ENCODE results near the gene PWWP2A. TPM values are rescaled to one million over a fixed set of nuclear protein-coding genes. Genes with fewer than 3 reads are reported as not detected.
A peak's percentile ranks its signal among the peaks of the same experiment; 100 is the strongest.

PWWP2A gene
- polyA plus RNA-seq, 2 of the 4 experiments (the other 2 are of a cell fraction) = 9.0 to 10.9 TPM

DNA sequence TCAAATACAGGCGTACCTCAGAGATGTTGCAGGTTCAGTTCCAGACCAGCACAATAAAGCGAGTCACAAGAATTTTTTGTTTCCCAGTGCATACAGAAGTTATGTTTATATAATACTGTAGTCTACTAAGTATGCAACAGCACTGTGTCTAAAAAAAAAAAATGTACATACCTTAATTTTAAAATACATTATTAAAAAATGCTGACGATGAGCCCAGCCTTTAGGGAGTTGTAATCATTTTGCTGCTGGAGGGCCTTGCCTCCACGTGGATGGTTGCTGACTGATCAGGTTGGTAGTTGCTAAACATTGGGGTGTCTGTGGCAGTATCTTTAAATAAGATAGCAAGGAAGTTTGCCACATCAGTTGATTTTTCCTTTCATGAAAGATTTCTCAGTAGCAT is 62.0 kb downstream of the PWWP2A start:
- H3K4me2 ChIP-seq = no peak overlapping the region
- no peak for ATAC-seq
- POLR2A ChIA-PET = no interaction called here
- CTCF ChIA-PET = interaction anchor here (1.0 to 1.4 kb wide), 2 partner anchors 24 kb away, joined by 3 read pairs; no protein-coding TSS in a partner anchor
- no peak for TF ChIP-seq BHLHE40 (IDR thresholded peaks at IDR 0.05; ENCODE audit: low read depth, low read length)
- no peak for TF ChIP-seq MYC (IDR thresholded peaks at IDR 0.05; ENCODE audit: borderline replicate concordance, low read length)
- no peak for TF ChIP-seq KDM5A (IDR thresholded peaks at IDR 0.05)
- no peak for TF ChIP-seq NR3C1 (IDR thresholded peaks at IDR 0.05)
- TF ChIP-seq EHMT2 (IDR thresholded peaks at IDR 0.05; ENCODE audit: low read depth) = no peak
- no peak for TF ChIP-seq RCOR1 (IDR thresholded peaks at IDR 0.05; ENCODE audit: low read depth, low read length)
- TF ChIP-seq CEBPB (IDR thresholded peaks at IDR 0.05) = no peak
- no peak for TF ChIP-seq ZSCAN20 (CRISPR knock-in tag; IDR thresholded peaks at IDR 0.05)
- TF ChIP-seq POLR2AphosphoS2 (conservative IDR thresholded peaks at IDR 0.05; ENCODE audit: low read length) = no peak
- no peak for FAIRE-seq
- H3K27ac ChIP-seq = no peak overlapping the region
- no peak overlapping the region for H3K4me3 ChIP-seq
- peaks cover 19% of the 10 kb centered on the region for H3K4me1 ChIP-seq
- DNase-seq (ENCODE audit: low read depth in 1 of 2, low spot score in 1 of 2) = no peak
- no peaks in the 10 kb centered on the region for H3K9me3 ChIP-seq
- 89% methylated on average over 4 of the region's 4 CpGs for WGBS (ENCODE audit: missing lambda C conversion rate)

DNA sequence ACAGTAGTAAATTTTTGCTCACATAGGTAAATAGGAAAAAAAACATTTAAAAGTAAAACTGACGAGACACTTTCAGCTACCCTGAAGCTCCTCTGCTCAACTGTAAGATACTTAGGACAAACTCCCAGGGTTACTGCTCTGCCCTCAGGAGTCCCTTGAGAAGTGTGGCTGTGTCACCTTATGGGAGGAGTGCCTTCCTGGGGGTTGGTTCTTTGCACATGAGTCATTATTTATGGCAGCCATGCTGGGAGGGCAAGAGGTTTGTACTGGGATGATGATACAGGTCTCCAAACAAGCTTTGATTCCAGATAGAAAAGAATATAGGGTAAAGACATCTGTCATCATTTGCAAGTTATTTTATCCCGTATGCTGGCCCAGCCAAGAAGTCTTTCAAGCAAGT is 64.4 kb downstream of the PWWP2A start:
- Histone ChIP-seq H3K9me3 (no peaks in the 10 kb centered on the region), H3K4me2 (peak overlapping the region; percentile 50), H3K4me3 (no peak overlapping the region), H3K27ac (0 out of 6 replicates have a peak overlapping the region, but pooled peaks of 1 of the 2 experiments have one; percentile 6), H3K4me1 (peaks cover 19% of the 10 kb centered on the region)
- 65% methylated on average over 2 of the region's 2 CpGs for WGBS (ENCODE audit: missing lambda C conversion rate)
- ChIA-PET CTCF (interaction anchor here (1.4 to 2.5 kb wide), 3 partner anchors 10 to 336 kb away, joined by 5 to 15 read pairs (median 8); no protein-coding TSS in a partner anchor), POLR2A (no interaction called here)
- DNase-seq (ENCODE audit: low read depth in 1 of 2, low spot score in 1 of 2) = peak; percentile 42 to 58
- FAIRE-seq = no peak
- TF ChIP-seq FOSL2 (IDR thresholded peaks at IDR 0.05) (no peak), FOSL2 (CRISPR knock-in tag; IDR thresholded peaks at IDR 0.05) (peak; percentile 48), MYC (IDR thresholded peaks at IDR 0.05; ENCODE audit: borderline replicate concordance, low read length) (no peak)
- ATAC-seq = peak; percentile 90 to 92

DNA sequence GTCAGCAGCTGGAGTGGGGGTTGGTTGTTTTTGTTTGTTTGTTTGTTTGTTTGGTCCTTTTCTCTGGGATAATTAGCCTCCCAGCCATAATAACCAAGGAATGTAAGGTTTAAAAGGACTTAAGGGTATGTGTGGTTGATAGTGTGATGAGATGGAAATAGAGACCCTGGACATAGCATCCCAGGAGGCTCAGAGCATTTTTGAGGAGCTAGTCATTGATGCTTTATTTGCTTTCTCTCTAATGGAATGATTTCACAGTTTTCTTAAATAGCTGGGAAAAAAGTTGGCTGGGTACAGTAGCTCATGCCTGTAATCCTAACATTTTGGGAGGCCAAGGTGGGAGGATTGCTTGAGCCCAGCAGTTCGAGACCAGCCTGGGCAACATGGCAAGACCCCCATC is 65.2 kb downstream of the PWWP2A start:
- POLR2A ChIA-PET = no interaction called here
- TF ChIP-seq, protein P1, sequence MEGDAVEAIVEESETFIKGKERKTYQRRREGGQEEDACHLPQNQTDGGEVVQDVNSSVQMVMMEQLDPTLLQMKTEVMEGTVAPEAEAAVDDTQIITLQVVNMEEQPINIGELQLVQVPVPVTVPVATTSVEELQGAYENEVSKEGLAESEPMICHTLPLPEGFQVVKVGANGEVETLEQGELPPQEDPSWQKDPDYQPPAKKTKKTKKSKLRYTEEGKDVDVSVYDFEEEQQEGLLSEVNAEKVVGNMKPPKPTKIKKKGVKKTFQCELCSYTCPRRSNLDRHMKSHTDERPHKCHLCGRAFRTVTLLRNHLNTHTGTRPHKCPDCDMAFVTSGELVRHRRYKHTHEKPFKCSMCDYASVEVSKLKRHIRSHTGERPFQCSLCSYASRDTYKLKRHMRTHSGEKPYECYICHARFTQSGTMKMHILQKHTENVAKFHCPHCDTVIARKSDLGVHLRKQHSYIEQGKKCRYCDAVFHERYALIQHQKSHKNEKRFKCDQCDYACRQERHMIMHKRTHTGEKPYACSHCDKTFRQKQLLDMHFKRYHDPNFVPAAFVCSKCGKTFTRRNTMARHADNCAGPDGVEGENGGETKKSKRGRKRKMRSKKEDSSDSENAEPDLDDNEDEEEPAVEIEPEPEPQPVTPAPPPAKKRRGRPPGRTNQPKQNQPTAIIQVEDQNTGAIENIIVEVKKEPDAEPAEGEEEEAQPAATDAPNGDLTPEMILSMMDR (IDR thresholded peaks at IDR 0.05) = no peak
- TF ChIP-seq POLR2AphosphoS2 (conservative IDR thresholded peaks at IDR 0.05; ENCODE audit: low read length) (no peak), RARB (CRISPR knock-in tag; IDR thresholded peaks at IDR 0.05) (no peak), RFX5 (IDR thresholded peaks at IDR 0.05) (no peak), EP300 (IDR thresholded peaks at IDR 0.05) (no peak), HOXB13 (CRISPR knock-in tag; IDR thresholded peaks at IDR 0.05; ENCODE audit: low read depth) (no peak), EHMT2 (IDR thresholded peaks at IDR 0.05; ENCODE audit: low read depth) (no peak), KDM5A (IDR thresholded peaks at IDR 0.05) (no peak), BHLHE40 (IDR thresholded peaks at IDR 0.05; ENCODE audit: low read depth, low read length) (no peak), NFE2L2 (conservative IDR thresholded peaks at IDR 0.05; ENCODE audit: low read length) (no peak), RCOR1 (IDR thresholded peaks at IDR 0.05; ENCODE audit: low read depth, low read length) (no peak), RAD21 (conservative IDR thresholded peaks at IDR 0.05 in 1 of 2, IDR thresholded peaks at IDR 0.05 in 1 of 2) (no peak), HOXA7 (CRISPR knock-in tag; IDR thresholded peaks at IDR 0.05) (no peak), TP53 (CRISPR knock-in tag; IDR thresholded peaks at IDR 0.05) (no peak), FOXS1 (CRISPR knock-in tag; IDR thresholded peaks at IDR 0.05) (no peak), CBX8 (IDR thresholded peaks at IDR 0.05) (no peak), POLR2A (IDR thresholded peaks at IDR 0.05; ENCODE audit: low read length) (no peak)
- TF ChIP-seq, protein P2, sequence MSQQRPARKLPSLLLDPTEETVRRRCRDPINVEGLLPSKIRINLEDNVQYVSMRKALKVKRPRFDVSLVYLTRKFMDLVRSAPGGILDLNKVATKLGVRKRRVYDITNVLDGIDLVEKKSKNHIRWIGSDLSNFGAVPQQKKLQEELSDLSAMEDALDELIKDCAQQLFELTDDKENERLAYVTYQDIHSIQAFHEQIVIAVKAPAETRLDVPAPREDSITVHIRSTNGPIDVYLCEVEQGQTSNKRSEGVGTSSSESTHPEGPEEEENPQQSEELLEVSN (IDR thresholded peaks at IDR 0.05; ENCODE audit: borderline replicate concordance, low read depth) = no peak
- TF ChIP-seq, protein P3, sequence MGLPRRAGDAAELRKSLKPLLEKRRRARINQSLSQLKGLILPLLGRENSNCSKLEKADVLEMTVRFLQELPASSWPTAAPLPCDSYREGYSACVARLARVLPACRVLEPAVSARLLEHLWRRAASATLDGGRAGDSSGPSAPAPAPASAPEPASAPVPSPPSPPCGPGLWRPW (IDR thresholded peaks at IDR 0.05) = no peak
- TF ChIP-seq, protein P4, sequence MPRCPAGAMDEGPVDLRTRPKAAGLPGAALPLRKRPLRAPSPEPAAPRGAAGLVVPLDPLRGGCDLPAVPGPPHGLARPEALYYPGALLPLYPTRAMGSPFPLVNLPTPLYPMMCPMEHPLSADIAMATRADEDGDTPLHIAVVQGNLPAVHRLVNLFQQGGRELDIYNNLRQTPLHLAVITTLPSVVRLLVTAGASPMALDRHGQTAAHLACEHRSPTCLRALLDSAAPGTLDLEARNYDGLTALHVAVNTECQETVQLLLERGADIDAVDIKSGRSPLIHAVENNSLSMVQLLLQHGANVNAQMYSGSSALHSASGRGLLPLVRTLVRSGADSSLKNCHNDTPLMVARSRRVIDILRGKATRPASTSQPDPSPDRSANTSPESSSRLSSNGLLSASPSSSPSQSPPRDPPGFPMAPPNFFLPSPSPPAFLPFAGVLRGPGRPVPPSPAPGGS (IDR thresholded peaks at IDR 0.05) = no peak
- CTCF ChIA-PET = interaction anchor here (0.6 to 2.5 kb wide), 6 partner anchors 11 to 291 kb away, joined by 3 to 15 read pairs (median 4); partner anchors contain the start of gene PWWP2A
- Histone ChIP-seq H3K4me2 (peak overlapping the region; percentile 50), H3K4me3 (no peak overlapping the region), H3K9me3 (no peaks in the 10 kb centered on the region), H3K4me1 (peaks cover 19% of the 10 kb centered on the region), H3K27ac (peak overlapping the region in 1 of 2 experiments; percentile 74; a peak in 2 of 6 replicates)
- 100% methylated on average over 1 of the region's 1 CpG for WGBS (ENCODE audit: missing lambda C conversion rate)
- FAIRE-seq (no peak), ATAC-seq (peak in 1 of 2 experiments; percentile 66; a peak in 2 of 6 replicates), DNase-seq (ENCODE audit: low read depth in 1 of 2, low spot score in 1 of 2) (peak in 1 of 2 experiments; percentile 7)

Measured in A549 (cell line).